Measurements from ENCODE around the gene SPATS2.

SPATS2 gene

GRCh38 chr12:49410818-49411217 lies 43.6 kb downstream of the SPATS2 start:
- Histone ChIP-seq H3K36me3 (ENCODE audit: control insufficient read depth, low read length) (no peaks in the 10 kb centered on the region), H3K27me3 (ENCODE audit: control insufficient read depth, low read length) (no peaks in the 10 kb centered on the region), H3F3A (ENCODE audit: control insufficient read depth, insufficient read depth) (no peaks in the 10 kb centered on the region), H3K79me2 (ENCODE audit: control insufficient read depth, low read length) (peaks cover 14% of the 10 kb centered on the region; the same call in 1 of the 2 replicates), H3K4me3 (ENCODE audit: low read length) (no peak overlapping the region), H3K9me3 (ENCODE audit: control insufficient read depth, insufficient read depth, low read length) (no peaks in the 10 kb centered on the region), H4K20me1 (ENCODE audit: control insufficient read depth, insufficient read depth, low read depth, low read length) (no peaks in the 10 kb centered on the region), H3K9me2 (replicated peaks; ENCODE audit: control insufficient read depth, low read length) (no peaks in the 10 kb centered on the region), H3K4me2 (ENCODE audit: low read length) (no peak overlapping the region), H3K27ac (ENCODE audit: low read depth, low read length) (no peak overlapping the region), H3K4me1 (ENCODE audit: control insufficient read depth, low read length) (peaks cover 3% of the 10 kb centered on the region; the same call in 1 of the 2 replicates)
- TF ChIP-seq CTCF (IDR thresholded peaks at IDR 0.05; ENCODE audit: low read depth, low read length, poor library complexity, severe bottlenecking) (no peak), EZH2phosphoT487 (IDR thresholded peaks at IDR 0.05; ENCODE audit: borderline replicate concordance, low read length) (no peak)

GRCh38 chr12:49413010-49413409 lies 45.7 kb downstream of the SPATS2 start:
- Histone ChIP-seq H3K27ac (ENCODE audit: low read depth, low read length) (no peak overlapping the region), H3K4me1 (ENCODE audit: control insufficient read depth, low read length) (peaks cover 3% of the 10 kb centered on the region; the same call in 1 of the 2 replicates), H3K79me2 (ENCODE audit: control insufficient read depth, low read length) (peaks cover 22% of the 10 kb centered on the region), H3K4me3 (ENCODE audit: low read length) (no peak overlapping the region), H3K36me3 (ENCODE audit: control insufficient read depth, low read length) (no peaks in the 10 kb centered on the region), H3K9me3 (ENCODE audit: control insufficient read depth, insufficient read depth, low read length) (no peaks in the 10 kb centered on the region), H3K9me2 (replicated peaks; ENCODE audit: control insufficient read depth, low read length) (no peaks in the 10 kb centered on the region), H3K27me3 (ENCODE audit: control insufficient read depth, low read length) (no peaks in the 10 kb centered on the region), H3F3A (ENCODE audit: control insufficient read depth, insufficient read depth) (no peaks in the 10 kb centered on the region), H3K4me2 (ENCODE audit: low read length) (no peak overlapping the region), H4K20me1 (ENCODE audit: control insufficient read depth, insufficient read depth, low read depth, low read length) (no peaks in the 10 kb centered on the region)
- TF ChIP-seq CTCF (IDR thresholded peaks at IDR 0.05; ENCODE audit: low read depth, low read length, poor library complexity, severe bottlenecking) (no peak), EZH2phosphoT487 (IDR thresholded peaks at IDR 0.05; ENCODE audit: borderline replicate concordance, low read length) (no peak)

GRCh38 chr12:49413796-49414195 lies 46.5 kb downstream of the SPATS2 start:
- no peaks in the 10 kb centered on the region for H3K36me3 ChIP-seq (ENCODE audit: control insufficient read depth, low read length)
- peaks cover 27% of the 10 kb centered on the region for H3K79me2 ChIP-seq (ENCODE audit: control insufficient read depth, low read length)
- no peaks in the 10 kb centered on the region for H3F3A ChIP-seq (ENCODE audit: control insufficient read depth, insufficient read depth)
- no peaks in the 10 kb centered on the region for H3K27me3 ChIP-seq (ENCODE audit: control insufficient read depth, low read length)
- no peaks in the 10 kb centered on the region for H3K9me2 ChIP-seq (replicated peaks; ENCODE audit: control insufficient read depth, low read length)
- peaks cover 3% of the 10 kb centered on the region; the same call in 1 of the 2 replicates for H3K4me1 ChIP-seq (ENCODE audit: control insufficient read depth, low read length)
- TF ChIP-seq EZH2phosphoT487 (IDR thresholded peaks at IDR 0.05; ENCODE audit: borderline replicate concordance, low read length), result no peak
- TF ChIP-seq CTCF (IDR thresholded peaks at IDR 0.05; ENCODE audit: low read depth, low read length, poor library complexity, severe bottlenecking), result no peak
- H3K27ac ChIP-seq (ENCODE audit: low read depth, low read length), result no peak overlapping the region
- H3K4me2 ChIP-seq (ENCODE audit: low read length), result no peak overlapping the region
- no peaks in the 10 kb centered on the region for H4K20me1 ChIP-seq (ENCODE audit: control insufficient read depth, insufficient read depth, low read depth, low read length)
- no peaks in the 10 kb centered on the region for H3K9me3 ChIP-seq (ENCODE audit: control insufficient read depth, insufficient read depth, low read length)
- H3K4me3 ChIP-seq (ENCODE audit: low read length), result no peak overlapping the region
